ENCODE data around the gene INTS6. TPM values are rescaled to one million over a fixed set of nuclear protein-coding genes. Genes with fewer than 3 reads are reported as not detected.
A peak's percentile ranks its signal among the peaks of the same experiment; 100 is the strongest.

The INTS6 gene, protein sequence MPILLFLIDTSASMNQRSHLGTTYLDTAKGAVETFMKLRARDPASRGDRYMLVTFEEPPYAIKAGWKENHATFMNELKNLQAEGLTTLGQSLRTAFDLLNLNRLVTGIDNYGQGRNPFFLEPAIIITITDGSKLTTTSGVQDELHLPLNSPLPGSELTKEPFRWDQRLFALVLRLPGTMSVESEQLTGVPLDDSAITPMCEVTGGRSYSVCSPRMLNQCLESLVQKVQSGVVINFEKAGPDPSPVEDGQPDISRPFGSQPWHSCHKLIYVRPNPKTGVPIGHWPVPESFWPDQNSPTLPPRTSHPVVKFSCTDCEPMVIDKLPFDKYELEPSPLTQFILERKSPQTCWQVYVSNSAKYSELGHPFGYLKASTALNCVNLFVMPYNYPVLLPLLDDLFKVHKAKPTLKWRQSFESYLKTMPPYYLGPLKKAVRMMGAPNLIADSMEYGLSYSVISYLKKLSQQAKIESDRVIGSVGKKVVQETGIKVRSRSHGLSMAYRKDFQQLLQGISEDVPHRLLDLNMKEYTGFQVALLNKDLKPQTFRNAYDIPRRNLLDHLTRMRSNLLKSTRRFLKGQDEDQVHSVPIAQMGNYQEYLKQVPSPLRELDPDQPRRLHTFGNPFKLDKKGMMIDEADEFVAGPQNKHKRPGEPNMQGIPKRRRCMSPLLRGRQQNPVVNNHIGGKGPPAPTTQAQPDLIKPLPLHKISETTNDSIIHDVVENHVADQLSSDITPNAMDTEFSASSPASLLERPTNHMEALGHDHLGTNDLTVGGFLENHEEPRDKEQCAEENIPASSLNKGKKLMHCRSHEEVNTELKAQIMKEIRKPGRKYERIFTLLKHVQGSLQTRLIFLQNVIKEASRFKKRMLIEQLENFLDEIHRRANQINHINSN
- 100 to 1,000 TPM in 1 of 5 donors, 10 to 100 TPM in 4; 12.3 to 200 (median 41.2) TPM for total RNA-seq
- polyA plus RNA-seq = 10 to 100 TPM; 10.7 to 15.0 (median 12.5) TPM
- long read RNA-seq, donor 1, full-length matches to known transcripts = 1 of 1 reads
- long read RNA-seq, donor 1, partial matches to known transcripts = 0 of 1 reads
- long read RNA-seq, donor 1, other reads (novel, unspliced or antisense) = 0 of 1 reads
- long read RNA-seq, donor 2, partial matches to known transcripts = 0 of 1 reads
- long read RNA-seq, donor 2, other reads (novel, unspliced or antisense) = 0 of 1 reads
- long read RNA-seq, donor 3, partial matches to known transcripts = 0 of 2 reads
- long read RNA-seq, donor 3, other reads (novel, unspliced or antisense) = 0 of 2 reads
- long read RNA-seq, donor 4 = 0 reads
- long read RNA-seq, donor 5, full-length matches to known transcripts = 7 of 7 reads
- long read RNA-seq, donor 5, partial matches to known transcripts = 0 of 7 reads
- long read RNA-seq, donor 5, other reads (novel, unspliced or antisense) = 0 of 7 reads
- long read RNA-seq, donor 6, full-length matches to known transcripts = 4 of 4 reads
- long read RNA-seq, donor 6, partial matches to known transcripts = 0 of 4 reads
- long read RNA-seq, donor 6, other reads (novel, unspliced or antisense) = 0 of 4 reads
- long read RNA-seq, donor 7, full-length matches to known transcripts = 4 of 4 reads
- long read RNA-seq, donor 7, partial matches to known transcripts = 0 of 4 reads
- long read RNA-seq, donor 7, other reads (novel, unspliced or antisense) = 0 of 4 reads
- long read RNA-seq, donor 8, partial matches to known transcripts = 0 of 3 reads
- long read RNA-seq, donor 8, other reads (novel, unspliced or antisense) = 0 of 3 reads
- long read RNA-seq, donor 9, full-length matches to known transcripts = 5 of 5 reads
- long read RNA-seq, donor 9, partial matches to known transcripts = 0 of 5 reads
- long read RNA-seq, donor 9, other reads (novel, unspliced or antisense) = 0 of 5 reads
- long read RNA-seq, donor 10, full-length matches to known transcripts = 4 of 4 reads
- long read RNA-seq, donor 10, partial matches to known transcripts = 0 of 4 reads
- long read RNA-seq, donor 10, other reads (novel, unspliced or antisense) = 0 of 4 reads

DNA sequence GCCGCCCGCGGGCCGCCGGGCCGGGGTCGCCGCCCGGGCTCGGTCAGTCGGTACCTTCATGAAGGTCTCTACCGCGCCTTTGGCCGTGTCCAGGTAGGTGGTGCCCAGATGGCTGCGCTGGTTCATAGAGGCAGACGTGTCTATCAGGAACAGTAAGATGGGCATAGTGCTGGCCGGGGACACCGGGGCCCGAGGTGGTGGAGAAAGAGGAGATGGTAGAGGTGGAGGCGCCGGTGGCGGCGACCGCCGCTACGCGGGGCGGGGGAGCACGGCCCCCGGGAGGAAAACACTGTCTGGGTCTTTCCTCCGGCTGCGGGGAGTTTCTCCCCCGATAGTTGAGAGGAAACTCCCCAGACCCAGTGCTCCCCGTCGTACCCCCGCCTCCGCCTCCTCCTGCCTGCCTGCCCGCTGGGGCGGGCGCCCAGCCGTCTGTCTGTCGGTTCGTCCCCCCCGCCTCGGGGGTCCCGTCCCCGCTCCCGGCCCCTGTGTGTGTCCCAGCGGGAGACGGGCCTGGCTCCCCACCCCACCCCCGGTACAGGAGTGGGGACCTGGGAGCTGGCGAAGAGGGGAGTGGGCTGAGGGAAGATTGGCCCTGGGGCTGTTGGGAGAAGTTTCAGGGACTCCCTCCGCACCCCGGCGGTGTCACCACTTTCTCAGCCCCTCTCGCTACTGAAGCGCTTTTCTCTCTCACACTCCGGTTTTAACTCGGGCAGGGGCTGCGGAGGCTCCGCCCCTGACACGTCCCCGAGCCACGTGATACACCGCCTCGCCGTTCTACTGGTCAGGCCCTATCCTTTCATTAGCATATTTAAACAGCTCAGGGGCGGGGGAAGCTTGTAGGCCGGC is at the start of gene INTS6:
INTS6 (minus strand) TSS at position 676 of the 846 bp plus-strand sequence; CDS start at position 165, 511 bp downstream.
- Histone ChIP-seq H3K9me3 (no peaks in the 10 kb centered on the region), H3K36me3 (peaks cover 8 to 46% (median 31%) of the 10 kb centered on the region in 4 donors), H3K27me3 (no peaks in the 10 kb centered on the region), H3K4me1 (peaks cover 16 to 50% (median 35%) of the 10 kb centered on the region in 4 donors), H3K4me3 (peak within 1 kb of the TSS; percentile 70 to 90 (median 82)), H3K27ac (peak within 1 kb of the TSS; percentile 99 to 100 (median 100))
- peak; percentile 99 to 100 for DNase-seq
- intact Hi-C loops (cut with DNase I; ENCODE audit: low total_unique reads) = no loop called here
- 0 to 2% (median 0%) methylated on average over 26 to 69 of the region's 69 CpGs for WGBS, 5 donors
- TF ChIP-seq, protein P1, sequence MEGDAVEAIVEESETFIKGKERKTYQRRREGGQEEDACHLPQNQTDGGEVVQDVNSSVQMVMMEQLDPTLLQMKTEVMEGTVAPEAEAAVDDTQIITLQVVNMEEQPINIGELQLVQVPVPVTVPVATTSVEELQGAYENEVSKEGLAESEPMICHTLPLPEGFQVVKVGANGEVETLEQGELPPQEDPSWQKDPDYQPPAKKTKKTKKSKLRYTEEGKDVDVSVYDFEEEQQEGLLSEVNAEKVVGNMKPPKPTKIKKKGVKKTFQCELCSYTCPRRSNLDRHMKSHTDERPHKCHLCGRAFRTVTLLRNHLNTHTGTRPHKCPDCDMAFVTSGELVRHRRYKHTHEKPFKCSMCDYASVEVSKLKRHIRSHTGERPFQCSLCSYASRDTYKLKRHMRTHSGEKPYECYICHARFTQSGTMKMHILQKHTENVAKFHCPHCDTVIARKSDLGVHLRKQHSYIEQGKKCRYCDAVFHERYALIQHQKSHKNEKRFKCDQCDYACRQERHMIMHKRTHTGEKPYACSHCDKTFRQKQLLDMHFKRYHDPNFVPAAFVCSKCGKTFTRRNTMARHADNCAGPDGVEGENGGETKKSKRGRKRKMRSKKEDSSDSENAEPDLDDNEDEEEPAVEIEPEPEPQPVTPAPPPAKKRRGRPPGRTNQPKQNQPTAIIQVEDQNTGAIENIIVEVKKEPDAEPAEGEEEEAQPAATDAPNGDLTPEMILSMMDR (IDR thresholded peaks at IDR 0.05) = no peak
- peak in 2 of 4 donors; percentile 99 to 100 for TF ChIP-seq POLR2A (IDR thresholded peaks at IDR 0.05)
- peak; percentile 100 for TF ChIP-seq POLR2AphosphoS5 (IDR thresholded peaks at IDR 0.05)

DNA sequence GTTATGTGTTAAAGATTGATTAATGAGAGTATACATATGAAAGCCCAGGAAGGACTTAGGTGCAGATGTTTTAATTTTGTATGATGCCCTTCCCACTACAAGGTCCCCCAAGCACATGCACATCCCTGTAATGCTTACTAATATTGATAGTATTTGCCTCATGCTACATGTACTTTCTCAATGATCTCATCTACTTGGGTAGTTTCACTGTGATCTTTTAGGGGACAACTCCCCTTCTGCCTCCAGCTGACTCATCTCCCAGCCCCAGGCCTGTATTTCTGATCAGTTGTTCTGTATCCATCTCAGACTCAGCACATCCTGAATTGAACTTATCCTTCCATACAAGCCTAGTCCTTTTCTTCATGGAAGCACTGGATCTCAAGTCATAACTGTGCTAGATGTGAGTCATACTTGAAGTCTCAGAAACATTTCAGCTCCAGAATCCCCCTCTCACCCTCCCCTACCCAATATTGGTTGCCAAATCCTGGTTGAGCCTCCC is 49.4 kb upstream of the INTS6 start:
- Histone ChIP-seq H3K9me3 (no peaks in the 10 kb centered on the region), H3K4me3 (no peak overlapping the region), H3K36me3 (no peaks in the 10 kb centered on the region), H3K27me3 (no peaks in the 10 kb centered on the region), H3K4me1 (peaks cover 0 to 13% (median 6%) of the 10 kb centered on the region in 4 donors), H3K27ac (no peak overlapping the region)
- TF ChIP-seq EP300 (IDR thresholded peaks at IDR 0.05) (no peak), POLR2A (IDR thresholded peaks at IDR 0.05) (no peak), POLR2AphosphoS5 (IDR thresholded peaks at IDR 0.05) (no peak)
- TF ChIP-seq, protein P1 (IDR thresholded peaks at IDR 0.05) = no peak
- DNase-seq = no peak
- intact Hi-C loops (cut with DNase I; ENCODE audit: low total_unique reads) = no loop called here

DNA sequence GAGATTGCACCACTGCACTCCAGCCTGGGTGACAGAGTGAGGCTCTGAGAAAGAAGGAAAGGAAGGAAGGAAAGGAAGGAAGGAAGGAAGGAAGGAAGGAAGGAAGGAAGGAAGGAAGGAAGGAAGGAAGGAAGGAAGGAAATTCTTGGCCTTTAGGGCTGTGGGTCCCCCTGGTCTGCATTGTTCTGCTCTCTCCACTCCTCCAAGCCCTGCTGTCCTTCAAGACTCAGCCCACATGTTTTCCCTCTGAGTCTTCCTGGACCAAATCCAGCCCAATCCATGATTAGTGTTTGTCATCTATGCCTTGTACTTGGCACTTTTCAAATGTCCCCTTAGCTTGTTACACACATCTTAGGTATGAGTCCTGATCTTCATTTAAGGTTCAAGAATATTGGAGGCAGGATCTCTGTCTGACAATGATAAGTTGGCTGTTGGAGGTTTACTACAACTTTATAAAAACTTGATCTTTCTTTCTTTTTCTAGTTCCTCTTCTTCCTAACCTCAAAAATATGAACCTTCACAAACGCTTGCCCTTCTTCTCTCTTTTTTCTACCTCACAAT is 48.8 kb upstream of the INTS6 start:
- WGBS, 5 donors = 61 to 89% (median 81%) methylated on average over 1 of the region's 1 CpG
- Histone ChIP-seq H3K36me3 (no peaks in the 10 kb centered on the region), H3K4me1 (peaks cover 0 to 13% (median 6%) of the 10 kb centered on the region in 4 donors), H3K9me3 (no peaks in the 10 kb centered on the region), H3K27ac (peak overlapping the region in 2 of 5 donors; percentile 14 to 56), H3K4me3 (no peak overlapping the region), H3K27me3 (no peaks in the 10 kb centered on the region)
- no peak for DNase-seq
- no peak for TF ChIP-seq POLR2A (IDR thresholded peaks at IDR 0.05)
- no peak for TF ChIP-seq POLR2AphosphoS5 (IDR thresholded peaks at IDR 0.05)
- no peak for TF ChIP-seq EP300 (IDR thresholded peaks at IDR 0.05)
- TF ChIP-seq, protein P1 (IDR thresholded peaks at IDR 0.05) = no peak
- intact Hi-C loops (cut with DNase I; ENCODE audit: low total_unique reads) = no loop called here
